K562 (cell line): Measurements from ENCODE around the gene PRDX2. TPM values are rescaled to one million over a fixed set of nuclear protein-coding genes. Genes with fewer than 3 reads are reported as not detected.
A peak's percentile ranks its signal among the peaks of the same experiment; 100 is the strongest.

Experiments
- ARID1B ChIP-seq: fragments of 450-650 bp; IDR thresholded peaks from 2 replicates; pipeline ENCODE4 v1.6.1; 2016; ENCODE audit warnings: antibody characterized with exemption, mild to moderate bottlenecking, inconsistent platforms
- CBFA2T3 ChIP-seq: fragments of 450-650 bp; IDR thresholded peaks from 2 replicates; pipeline ENCODE4 v1.6.1; 2017
- CEBPB ChIP-seq: fragments of 450-650 bp; IDR thresholded peaks from 2 replicates; pipeline ENCODE4 v1.6.1; 2016; ENCODE audit warnings: missing genetic modification characterization, missing compliant biosample characterization
- FIP1L1 ChIP-seq: fragments of 200-400 bp; formaldehyde crosslinking; IDR thresholded peaks from 2 replicates; pipeline ENCODE4 v1.6.1; 2018; ENCODE audit warnings: mild to moderate bottlenecking, low read depth, low read length; ENCODE audit not compliant: poor library complexity, severe bottlenecking
- GTF2A2 ChIP-seq: IDR thresholded peaks from 2 replicates; pipeline ENCODE4 v1.6.1; 2016; ENCODE audit warnings: mild to moderate bottlenecking, missing genetic modification characterization, missing compliant biosample characterization
- NEUROD1 ChIP-seq: fragments of 150-350 bp; IDR thresholded peaks from 2 replicates; pipeline ENCODE4 v1.6.1; 2014; ENCODE audit warnings: borderline replicate concordance, low read length, low read depth; ENCODE audit not compliant: partially characterized antibody
- PRPF4 ChIP-seq: fragments of 200-400 bp; formaldehyde crosslinking; IDR thresholded peaks from one replicate; pipeline ENCODE4 v1.6.1; 2017; ENCODE audit warnings: low read length, low read depth, mild to moderate bottlenecking; ENCODE audit not compliant: insufficient read depth, poor library complexity, severe bottlenecking
- RBM22 ChIP-seq: fragments of 200-400 bp; formaldehyde crosslinking; IDR thresholded peaks from 2 replicates; pipeline ENCODE4 v1.6.1; 2018; ENCODE audit warnings: low read length, low read depth; ENCODE audit not compliant: poor library complexity, severe bottlenecking
- SREBF1 ChIP-seq: fragments of 150-350 bp; IDR thresholded peaks from 2 replicates; pipeline ENCODE4 v1.6.1; 2014; ENCODE audit warnings: antibody characterized with exemption, low read depth, low read length, borderline replicate concordance
- U2AF1 ChIP-seq: fragments of 200-400 bp; formaldehyde crosslinking; optimal IDR thresholded peaks from 2 replicates; pipeline ENCODE3; 2017; ENCODE audit warnings: mild to moderate bottlenecking, low read depth, low read length, moderate library complexity
- polyA plus RNA-seq, 8 experiments: library from polyadenylated mRNA; depleted of rRNA in 4 of 8; stranded (reverse) in 5 of 8; unstranded in 3 of 8; fragments of >200 nt; fragmentation: Nextera tagmentation in 2 of 8; fragmentation: Illumina TruSeq in 1 of 8; extraction: Ambion mirVana in 2 of 8; extraction: Trizol in 1 of 8; gene quantifications; 2 replicates each; pipeline versions ENCODE4 v1.2.1 to v1.2.3, GENCODE V29; 2011 to 2014; ENCODE audit warnings: inconsistent platforms in 1 of 8, missing spikeins in 1 of 8
- total RNA-seq, 7 experiments: library from RNA; depleted of rRNA in 6 of 7; stranded (reverse); fragments of >200 nt in 6 of 7; fragmentation: Illumina TruSeq in 2 of 7; extraction: Trizol in 2 of 7; gene quantifications; 2 replicates each; pipeline versions ENCODE4 v1.2.1 to v1.2.3, GENCODE V29; 2011 to 2021; ENCODE audit warnings: low replicate concordance in 1 of 7
- TF ChIP-seq, protein P1 (sequence below): sonication (generic); formaldehyde crosslinking; IDR thresholded peaks from 2 replicates; pipeline ENCODE4 v1.8.0; 2022; ENCODE audit warnings: mild to moderate bottlenecking, missing genetic modification reagents, borderline replicate concordance
- TF ChIP-seq, protein P2 (sequence below): sonication (generic); formaldehyde crosslinking; IDR thresholded peaks from 2 replicates; pipeline ENCODE4 v1.8.0; 2023; ENCODE audit warnings: mild to moderate bottlenecking, missing genetic modification reagents
- TF ChIP-seq, protein P3 (sequence below): fragments of 450-650 bp; IDR thresholded peaks from 2 replicates; pipeline ENCODE4 v1.6.1; 2018; ENCODE audit not compliant: partially characterized antibody
- TF ChIP-seq, protein P4 (sequence below): fragments of 200-800 bp; sonication (Bioruptor generic); IDR thresholded peaks from 2 replicates; pipeline ENCODE4 v1.6.1; 2017; ENCODE audit warnings: missing genetic modification characterization, missing compliant biosample characterization

The PRDX2 gene
- total and polyA plus RNA-seq, 9 of the 15 experiments (the other 6 are each of a cell fraction or from before 2014, with no cell fraction given) = 206 to 1,183 (median 415) TPM

DNA sequence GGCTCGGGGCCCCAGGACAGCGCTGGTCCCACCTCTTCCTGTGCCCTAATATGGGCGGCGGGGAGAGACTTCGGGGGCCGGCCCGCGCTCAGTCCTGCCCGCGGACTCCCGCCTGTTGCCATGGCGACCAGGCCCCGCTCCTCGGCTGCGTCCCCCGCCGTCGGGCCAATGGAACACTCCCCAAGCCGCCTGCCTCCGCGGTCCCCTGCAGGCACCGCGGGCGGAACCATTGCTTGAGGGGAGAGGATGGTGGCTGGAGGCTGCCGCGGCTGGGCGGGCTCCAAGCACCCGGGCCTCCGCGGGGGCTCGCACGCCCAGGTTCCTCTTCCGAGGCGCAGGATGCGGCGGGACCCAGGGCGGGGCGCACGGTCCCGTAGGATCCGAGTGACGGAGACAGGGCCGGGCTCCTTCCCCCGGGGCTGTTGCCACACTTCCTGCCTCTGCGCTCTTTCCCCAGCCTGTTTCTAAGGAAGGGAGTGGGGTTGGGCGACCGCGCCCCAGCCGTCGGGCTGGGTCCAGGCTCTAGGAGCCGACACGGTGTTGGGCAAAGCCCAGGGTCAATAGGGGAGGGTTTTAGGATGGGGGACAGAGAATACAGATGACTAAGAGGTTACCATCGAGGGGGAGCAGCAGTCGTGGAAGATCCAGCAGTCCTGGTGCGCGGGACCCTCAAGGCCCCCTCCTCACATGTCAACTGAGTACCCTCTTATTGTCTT lies 11.5 kb downstream of the PRDX2 start (continued):
- TF ChIP-seq, protein P1, sequence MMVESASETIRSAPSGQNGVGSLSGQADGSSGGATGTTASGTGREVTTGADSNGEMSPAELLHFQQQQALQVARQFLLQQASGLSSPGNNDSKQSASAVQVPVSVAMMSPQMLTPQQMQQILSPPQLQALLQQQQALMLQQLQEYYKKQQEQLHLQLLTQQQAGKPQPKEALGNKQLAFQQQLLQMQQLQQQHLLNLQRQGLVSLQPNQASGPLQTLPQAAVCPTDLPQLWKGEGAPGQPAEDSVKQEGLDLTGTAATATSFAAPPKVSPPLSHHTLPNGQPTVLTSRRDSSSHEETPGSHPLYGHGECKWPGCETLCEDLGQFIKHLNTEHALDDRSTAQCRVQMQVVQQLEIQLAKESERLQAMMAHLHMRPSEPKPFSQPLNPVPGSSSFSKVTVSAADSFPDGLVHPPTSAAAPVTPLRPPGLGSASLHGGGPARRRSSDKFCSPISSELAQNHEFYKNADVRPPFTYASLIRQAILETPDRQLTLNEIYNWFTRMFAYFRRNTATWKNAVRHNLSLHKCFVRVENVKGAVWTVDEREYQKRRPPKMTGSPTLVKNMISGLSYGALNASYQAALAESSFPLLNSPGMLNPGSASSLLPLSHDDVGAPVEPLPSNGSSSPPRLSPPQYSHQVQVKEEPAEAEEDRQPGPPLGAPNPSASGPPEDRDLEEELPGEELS (CRISPR knock-in tag) = 0 out of 2 replicates have a peak, but pooled peaks have one; percentile 26
- TF ChIP-seq CBFA2T3 (peak; percentile 22; the same call in 1 of the 2 replicates), SREBF1 (peak; percentile 77; the same call in 1 of the 2 replicates), ARID1B (peak; percentile 33; the same call in 1 of the 2 replicates), NEUROD1 (peak; percentile 78), GTF2A2 (tag) (no peak), CEBPB (tag) (peak; percentile 97), FIP1L1 (peak; percentile 52), PRPF4 (no peak), RBM22 (peak; percentile 98), U2AF1 (peak; percentile 47)
- TF ChIP-seq, protein P2, sequence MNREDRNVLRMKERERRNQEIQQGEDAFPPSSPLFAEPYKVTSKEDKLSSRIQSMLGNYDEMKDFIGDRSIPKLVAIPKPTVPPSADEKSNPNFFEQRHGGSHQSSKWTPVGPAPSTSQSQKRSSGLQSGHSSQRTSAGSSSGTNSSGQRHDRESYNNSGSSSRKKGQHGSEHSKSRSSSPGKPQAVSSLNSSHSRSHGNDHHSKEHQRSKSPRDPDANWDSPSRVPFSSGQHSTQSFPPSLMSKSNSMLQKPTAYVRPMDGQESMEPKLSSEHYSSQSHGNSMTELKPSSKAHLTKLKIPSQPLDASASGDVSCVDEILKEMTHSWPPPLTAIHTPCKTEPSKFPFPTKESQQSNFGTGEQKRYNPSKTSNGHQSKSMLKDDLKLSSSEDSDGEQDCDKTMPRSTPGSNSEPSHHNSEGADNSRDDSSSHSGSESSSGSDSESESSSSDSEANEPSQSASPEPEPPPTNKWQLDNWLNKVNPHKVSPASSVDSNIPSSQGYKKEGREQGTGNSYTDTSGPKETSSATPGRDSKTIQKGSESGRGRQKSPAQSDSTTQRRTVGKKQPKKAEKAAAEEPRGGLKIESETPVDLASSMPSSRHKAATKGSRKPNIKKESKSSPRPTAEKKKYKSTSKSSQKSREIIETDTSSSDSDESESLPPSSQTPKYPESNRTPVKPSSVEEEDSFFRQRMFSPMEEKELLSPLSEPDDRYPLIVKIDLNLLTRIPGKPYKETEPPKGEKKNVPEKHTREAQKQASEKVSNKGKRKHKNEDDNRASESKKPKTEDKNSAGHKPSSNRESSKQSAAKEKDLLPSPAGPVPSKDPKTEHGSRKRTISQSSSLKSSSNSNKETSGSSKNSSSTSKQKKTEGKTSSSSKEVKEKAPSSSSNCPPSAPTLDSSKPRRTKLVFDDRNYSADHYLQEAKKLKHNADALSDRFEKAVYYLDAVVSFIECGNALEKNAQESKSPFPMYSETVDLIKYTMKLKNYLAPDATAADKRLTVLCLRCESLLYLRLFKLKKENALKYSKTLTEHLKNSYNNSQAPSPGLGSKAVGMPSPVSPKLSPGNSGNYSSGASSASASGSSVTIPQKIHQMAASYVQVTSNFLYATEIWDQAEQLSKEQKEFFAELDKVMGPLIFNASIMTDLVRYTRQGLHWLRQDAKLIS (CRISPR knock-in tag) = peak; percentile 86; the same call in 1 of the 2 replicates
- TF ChIP-seq, protein P3, sequence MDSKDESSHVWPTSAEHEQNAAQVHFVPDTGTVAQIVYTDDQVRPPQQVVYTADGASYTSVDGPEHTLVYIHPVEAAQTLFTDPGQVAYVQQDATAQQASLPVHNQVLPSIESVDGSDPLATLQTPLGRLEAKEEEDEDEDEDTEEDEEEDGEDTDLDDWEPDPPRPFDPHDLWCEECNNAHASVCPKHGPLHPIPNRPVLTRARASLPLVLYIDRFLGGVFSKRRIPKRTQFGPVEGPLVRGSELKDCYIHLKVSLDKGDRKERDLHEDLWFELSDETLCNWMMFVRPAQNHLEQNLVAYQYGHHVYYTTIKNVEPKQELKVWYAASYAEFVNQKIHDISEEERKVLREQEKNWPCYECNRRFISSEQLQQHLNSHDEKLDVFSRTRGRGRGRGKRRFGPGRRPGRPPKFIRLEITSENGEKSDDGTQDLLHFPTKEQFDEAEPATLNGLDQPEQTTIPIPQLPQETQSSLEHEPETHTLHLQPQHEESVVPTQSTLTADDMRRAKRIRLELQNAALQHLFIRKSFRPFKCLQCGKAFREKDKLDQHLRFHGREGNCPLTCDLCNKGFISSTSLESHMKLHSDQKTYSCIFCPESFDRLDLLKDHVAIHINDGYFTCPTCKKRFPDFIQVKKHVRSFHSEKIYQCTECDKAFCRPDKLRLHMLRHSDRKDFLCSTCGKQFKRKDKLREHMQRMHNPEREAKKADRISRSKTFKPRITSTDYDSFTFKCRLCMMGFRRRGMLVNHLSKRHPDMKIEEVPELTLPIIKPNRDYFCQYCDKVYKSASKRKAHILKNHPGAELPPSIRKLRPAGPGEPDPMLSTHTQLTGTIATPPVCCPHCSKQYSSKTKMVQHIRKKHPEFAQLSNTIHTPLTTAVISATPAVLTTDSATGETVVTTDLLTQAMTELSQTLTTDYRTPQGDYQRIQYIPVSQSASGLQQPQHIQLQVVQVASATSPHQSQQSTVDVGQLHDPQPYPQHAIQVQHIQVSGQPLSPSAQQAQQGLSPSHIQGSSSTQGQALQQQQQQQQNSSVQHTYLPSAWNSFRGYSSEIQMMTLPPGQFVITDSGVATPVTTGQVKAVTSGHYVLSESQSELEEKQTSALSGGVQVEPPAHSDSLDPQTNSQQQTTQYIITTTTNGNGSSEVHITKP = peak; percentile 99
- TF ChIP-seq, protein P4, sequence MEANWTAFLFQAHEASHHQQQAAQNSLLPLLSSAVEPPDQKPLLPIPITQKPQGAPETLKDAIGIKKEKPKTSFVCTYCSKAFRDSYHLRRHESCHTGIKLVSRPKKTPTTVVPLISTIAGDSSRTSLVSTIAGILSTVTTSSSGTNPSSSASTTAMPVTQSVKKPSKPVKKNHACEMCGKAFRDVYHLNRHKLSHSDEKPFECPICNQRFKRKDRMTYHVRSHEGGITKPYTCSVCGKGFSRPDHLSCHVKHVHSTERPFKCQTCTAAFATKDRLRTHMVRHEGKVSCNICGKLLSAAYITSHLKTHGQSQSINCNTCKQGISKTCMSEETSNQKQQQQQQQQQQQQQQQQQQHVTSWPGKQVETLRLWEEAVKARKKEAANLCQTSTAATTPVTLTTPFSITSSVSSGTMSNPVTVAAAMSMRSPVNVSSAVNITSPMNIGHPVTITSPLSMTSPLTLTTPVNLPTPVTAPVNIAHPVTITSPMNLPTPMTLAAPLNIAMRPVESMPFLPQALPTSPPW (CRISPR knock-in tag) = peak; percentile 91
